Urinary bladder (tissue), 4 donors: ENCODE measurements around the gene LRP1B. TPM values are rescaled to one million over a fixed set of nuclear protein-coding genes. Genes with fewer than 3 reads are reported as not detected.

Experiments
- DNase-seq: peaks from one replicate; pipeline ENCODE4 v3.0.0-alpha.2; 2015; ENCODE audit errors: extremely low spot score
- H3K27ac ChIP-seq: one replicate; pipeline ENCODE4 v1.5.1; 2013; ENCODE audit warnings: low read depth, mild to moderate bottlenecking, moderate library complexity
- H3K36me3 ChIP-seq: one replicate; pipeline ENCODE4 v1.6.1; 2013; ENCODE audit warnings: mild to moderate bottlenecking, moderate library complexity; ENCODE audit not compliant: insufficient read depth
- H3K4me1 ChIP-seq: one replicate; pipeline ENCODE4 v1.6.1; 2013; ENCODE audit warnings: mild to moderate bottlenecking, moderate library complexity; ENCODE audit not compliant: insufficient read depth
- H3K4me3 ChIP-seq: one replicate; pipeline ENCODE4 v1.5.1; 2013; ENCODE audit warnings: low read depth, low read length
- WGBS: extraction: QIAGEN DNeasy Blood & Tissue Kit; methylation state at CpG from one replicate; pipeline ENCODE4 v1.1.7; 2013; 5-methylcytosine and 5-hydroxymethylcytosine counted together
- polyA plus RNA-seq: library from polyadenylated mRNA; stranded (reverse); fragments of 200-250 nt; gene quantifications from one replicate; pipeline ENCODE4 v1.2.3, GENCODE V29; 2013
- small RNA-seq: library from RNA; depleted of rRNA; stranded (forward); fragments of <200 nt; gene quantifications from one replicate; pipeline ENCODE3, GENCODE V24; 2014
- total RNA-seq: library from RNA; depleted of rRNA; stranded (reverse); fragments of >200 nt; gene quantifications from one replicate; pipeline ENCODE4 v1.2.3, GENCODE V29; 2014
- donor health status: healthy with polysubstance abuse.
- donor health status: healthy.

The LRP1B gene
- total and polyA plus RNA-seq, 2 donors = 0.05 to 13.3 TPM

GRCh38 chr2:140200764-140201163 is 1930.1 kb downstream of the LRP1B start:
- DNase-seq = no peak
- Histone ChIP-seq H3K4me1 (no peaks in the 10 kb centered on the region), H3K4me3 (no peak overlapping the region), H3K36me3 (no peaks in the 10 kb centered on the region), H3K27ac (no peak overlapping the region)
- 59% methylated on average over 2 of the region's 2 CpGs for WGBS

- 53% methylated on average over 1 of the region's 1 CpG for WGBS
- H3K27ac ChIP-seq = no peak overlapping the region
- no peak overlapping the region for H3K4me3 ChIP-seq
- H3K36me3 ChIP-seq = no peaks in the 10 kb centered on the region
- DNase-seq = no peak
- H3K4me1 ChIP-seq = no peaks in the 10 kb centered on the region
Observed at GRCh38 chr2:140200307-140200706, 1930.5 kb downstream of the LRP1B start.

DNA sequence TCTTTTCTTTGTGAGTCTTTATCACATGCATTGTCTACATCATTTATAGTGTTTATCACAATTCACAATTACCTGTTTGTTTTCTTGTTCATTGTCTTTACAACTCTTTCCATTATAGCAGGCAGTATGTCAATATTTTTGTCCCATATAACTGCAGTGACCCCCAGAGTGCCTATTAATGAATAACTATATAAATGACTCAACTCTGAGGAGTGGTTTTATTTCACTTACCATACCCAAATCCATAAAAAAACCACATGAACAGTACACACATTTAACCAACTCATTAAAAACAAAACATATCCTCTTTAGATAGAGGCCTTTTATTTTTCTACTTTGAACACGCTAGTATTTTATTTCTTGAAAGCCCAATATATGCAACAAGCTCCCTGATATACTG is 1931.5 kb downstream of the LRP1B start:
- no peak overlapping the region for H3K4me3 ChIP-seq
- H3K27ac ChIP-seq = no peak overlapping the region
- no peak for DNase-seq
- no peaks in the 10 kb centered on the region for H3K36me3 ChIP-seq
- no peaks in the 10 kb centered on the region for H3K4me1 ChIP-seq
- WGBS = 87% methylated on average over 1 of the region's 1 CpG

GRCh38 chr2:140187086-140187485 is 1943.7 kb downstream of the LRP1B start:
- 86% methylated on average over 4 of the region's 4 CpGs for WGBS
- Histone ChIP-seq H3K36me3 (no peaks in the 10 kb centered on the region), H3K4me1 (no peaks in the 10 kb centered on the region), H3K4me3 (no peak overlapping the region), H3K27ac (no peak overlapping the region)
- no peak for DNase-seq

GRCh38 chr2:140186313-140186712 is 1944.5 kb downstream of the LRP1B start:
- no peaks in the 10 kb centered on the region for H3K4me1 ChIP-seq
- no peak overlapping the region for H3K27ac ChIP-seq
- H3K36me3 ChIP-seq = no peaks in the 10 kb centered on the region
- no peak for DNase-seq
- 73% methylated on average over 4 of the region's 4 CpGs for WGBS
- no peak overlapping the region for H3K4me3 ChIP-seq

GRCh38 chr2:140185076-140185475 is 1945.7 kb downstream of the LRP1B start:
- H3K36me3 ChIP-seq = no peaks in the 10 kb centered on the region
- no peaks in the 10 kb centered on the region for H3K4me1 ChIP-seq
- H3K27ac ChIP-seq = no peak overlapping the region
- DNase-seq = no peak
- no peak overlapping the region for H3K4me3 ChIP-seq

GRCh38 chr2:140183056-140183765 is 1947.6 kb downstream of the LRP1B start:
- H3K36me3 ChIP-seq = no peaks in the 10 kb centered on the region
- no peaks in the 10 kb centered on the region for H3K4me1 ChIP-seq
- 85% methylated on average over 6 of the region's 6 CpGs for WGBS
- DNase-seq = no peak
- no peak overlapping the region for H3K27ac ChIP-seq
- no peak overlapping the region for H3K4me3 ChIP-seq

Small RNAs within 50 kb of the gene (small RNA-seq; reads per million reads assigned to genes)
- gene AC068287.1 = not detected
- not detected for gene MTCO1P44
- gene RF00019 = not detected
- gene RF02271 = not detected
- not detected for gene RNU6-904P
